Neural progenitor cell (in vitro differentiated cells): ENCODE measurements around the gene C8B. TPM values are rescaled to one million over a fixed set of nuclear protein-coding genes. Genes with fewer than 3 reads are reported as not detected.

Source experiments
- DNase-seq: peaks from one replicate; pipeline ENCODE4 v3.0.0-alpha.2; 2016; ENCODE audit warnings: low spot score
- H2AFZ ChIP-seq: fragments of 200-600 bp; sonication (generic); replicated peaks from 2 replicates; pipeline ENCODE4 v1.6.1; 2016; ENCODE audit warnings: antibody characterized with exemption
- H3F3A ChIP-seq: fragments of 200-600 bp; sonication (generic); 2 replicates; pipeline ENCODE4 v1.6.1; 2016; ENCODE audit warnings: antibody characterized with exemption, low read depth
- H3K27ac ChIP-seq: fragments of 200-600 bp; sonication (generic); 2 replicates; pipeline ENCODE4 v1.5.1; 2016; ENCODE audit warnings: mild to moderate bottlenecking
- H3K27me3 ChIP-seq: fragments of 200-600 bp; sonication (generic); 2 replicates; pipeline ENCODE4 v1.6.1; 2016; ENCODE audit warnings: mild to moderate bottlenecking, moderate library complexity
- H3K36me3 ChIP-seq: fragments of 200-600 bp; sonication (generic); 2 replicates; pipeline ENCODE4 v1.5.1; 2016
- H3K4me1 ChIP-seq: fragments of 200-600 bp; sonication (generic); 2 replicates; pipeline ENCODE4 v1.6.1; 2016; ENCODE audit warnings: mixed run types
- H3K4me2 ChIP-seq: fragments of 200-600 bp; sonication (generic); 2 replicates; pipeline ENCODE4 v1.6.1; 2016
- H3K4me3 ChIP-seq: fragments of 200-600 bp; sonication (generic); 2 replicates; pipeline ENCODE4 v1.5.1; 2016
- H3K79me2 ChIP-seq: fragments of 200-600 bp; sonication (generic); 2 replicates; pipeline ENCODE4 v1.6.1; 2016; ENCODE audit warnings: low read depth
- H3K9ac ChIP-seq: fragments of 200-600 bp; sonication (generic); 2 replicates; pipeline ENCODE4 v1.6.1; 2016
- H3K9me3 ChIP-seq: fragments of 200-600 bp; sonication (generic); 2 replicates; pipeline ENCODE4 v1.5.1; 2016; ENCODE audit warnings: low read depth
- H4K20me1 ChIP-seq: fragments of 200-600 bp; sonication (generic); 2 replicates; pipeline ENCODE4 v1.6.1; 2016; ENCODE audit warnings: low read depth
- H3K27ac Mint-ChIP-seq: 3 replicates; pipeline ENCODE4 v1.8.0; 2021; ENCODE audit warnings: mixed read lengths
- H3K27me3 Mint-ChIP-seq: 2 replicates; pipeline ENCODE4 v1.8.0; 2022; ENCODE audit warnings: low read depth, mild to moderate bottlenecking, inconsistent platforms, moderate library complexity, mixed read lengths; ENCODE audit not compliant: insufficient read depth
- H3K36me3 Mint-ChIP-seq: 3 replicates; pipeline ENCODE4 v1.8.0; 2021; ENCODE audit warnings: mixed read lengths
- H3K4me1 Mint-ChIP-seq: 3 replicates; pipeline ENCODE4 v1.8.0; 2021; ENCODE audit warnings: mixed read lengths
- H3K4me3 Mint-ChIP-seq: 3 replicates; pipeline ENCODE4 v1.8.0; 2021; ENCODE audit warnings: mild to moderate bottlenecking, moderate library complexity, mixed read lengths
- H3K9me3 Mint-ChIP-seq: 3 replicates; pipeline ENCODE4 v1.8.0; 2020; ENCODE audit warnings: mixed read lengths
- CTCF ChIP-seq: fragments of 200-600 bp; sonication (generic); IDR thresholded peaks from 2 replicates; pipeline ENCODE4 v1.5.1; 2017; ENCODE audit warnings: antibody characterized with exemption, mild to moderate bottlenecking
- EZH2 ChIP-seq: fragments of 200-600 bp; sonication (generic); IDR thresholded peaks from 2 replicates; pipeline ENCODE4 v1.6.1; 2017; ENCODE audit warnings: antibody characterized with exemption, mild to moderate bottlenecking, moderate library complexity
- EZH2phosphoT487 ChIP-seq: fragments of 200-600 bp; sonication (generic); IDR thresholded peaks from 2 replicates; pipeline ENCODE4 v1.6.1; 2017; ENCODE audit warnings: antibody characterized with exemption
- total RNA-seq: library from RNA; depleted of rRNA; stranded (reverse); fragments of >200 nt; gene quantifications from 2 replicates; pipeline ENCODE4 v1.2.3, GENCODE V29; 2015; ENCODE audit warnings: low replicate concordance

C8B gene
- total RNA-seq, 1 donor from 2014 or later, result not detected

GRCh38 chr1:56929492-56929891 lies 36.3 kb downstream of the C8B start:
- Mint-ChIP-seq H3K4me1 (peaks cover 28% of the 10 kb centered on the region), H3K36me3 (no peaks in the 10 kb centered on the region), H3K4me3 (no peak overlapping the region), H3K27ac (no peak overlapping the region), H3K27me3 (peaks cover 9% of the 10 kb centered on the region), H3K9me3 (peaks cover 5% of the 10 kb centered on the region)
- H3K36me3 ChIP-seq, result no peaks in the 10 kb centered on the region
- peaks cover 26% of the 10 kb centered on the region for H3K4me1 ChIP-seq
- H2AFZ ChIP-seq, result no peak overlapping the region
- H3K9me3 ChIP-seq, result no peaks in the 10 kb centered on the region
- H3K9ac ChIP-seq, result no peak overlapping the region
- H3K4me2 ChIP-seq, result no peak overlapping the region
- H3K4me3 ChIP-seq, result no peak overlapping the region
- no peaks in the 10 kb centered on the region for H3K27me3 ChIP-seq
- H4K20me1 ChIP-seq, result no peaks in the 10 kb centered on the region
- no peaks in the 10 kb centered on the region for H3K79me2 ChIP-seq
- no peak overlapping the region for H3K27ac ChIP-seq
- no peak for DNase-seq
- H3F3A ChIP-seq, result peaks cover 14% of the 10 kb centered on the region
- TF ChIP-seq EZH2phosphoT487 (no peak), CTCF (no peak), EZH2 (no peak)

- Mint-ChIP-seq H3K36me3 (no peaks in the 10 kb centered on the region), H3K4me3 (no peak overlapping the region), H3K27me3 (peaks cover 13% of the 10 kb centered on the region), H3K9me3 (peaks cover 5% of the 10 kb centered on the region), H3K4me1 (peaks cover 24% of the 10 kb centered on the region), H3K27ac (no peak overlapping the region)
- DNase-seq, result no peak
- H3F3A ChIP-seq, result peaks cover 14% of the 10 kb centered on the region
- no peaks in the 10 kb centered on the region for H3K79me2 ChIP-seq
- TF ChIP-seq EZH2phosphoT487 (no peak), EZH2 (no peak), CTCF (no peak)
- H3K4me2 ChIP-seq, result no peak overlapping the region
- H3K4me1 ChIP-seq, result peaks cover 34% of the 10 kb centered on the region
- H3K9me3 ChIP-seq, result no peaks in the 10 kb centered on the region
- H3K27me3 ChIP-seq, result no peaks in the 10 kb centered on the region
- H3K27ac ChIP-seq, result no peak overlapping the region
- H3K9ac ChIP-seq, result no peak overlapping the region
- no peaks in the 10 kb centered on the region for H3K36me3 ChIP-seq
- no peak overlapping the region for H3K4me3 ChIP-seq
- H4K20me1 ChIP-seq, result no peaks in the 10 kb centered on the region
- H2AFZ ChIP-seq, result no peak overlapping the region
Observed at GRCh38 chr1:56927986-56928385, 37.8 kb downstream of the C8B start.

- Mint-ChIP-seq H3K4me1 (peaks cover 19% of the 10 kb centered on the region), H3K27ac (no peak overlapping the region), H3K9me3 (peaks cover 5% of the 10 kb centered on the region), H3K4me3 (no peak overlapping the region), H3K36me3 (no peaks in the 10 kb centered on the region), H3K27me3 (peaks cover 6% of the 10 kb centered on the region)
- no peak overlapping the region for H3K4me3 ChIP-seq
- H3F3A ChIP-seq, result peaks cover 14% of the 10 kb centered on the region
- no peak overlapping the region for H3K4me2 ChIP-seq
- H3K36me3 ChIP-seq, result no peaks in the 10 kb centered on the region
- H3K9ac ChIP-seq, result no peak overlapping the region
- no peak overlapping the region for H2AFZ ChIP-seq
- H3K79me2 ChIP-seq, result no peaks in the 10 kb centered on the region
- H3K9me3 ChIP-seq, result no peaks in the 10 kb centered on the region
- TF ChIP-seq EZH2 (no peak), CTCF (no peak), EZH2phosphoT487 (no peak)
- H3K27ac ChIP-seq, result no peak overlapping the region
- H4K20me1 ChIP-seq, result no peaks in the 10 kb centered on the region
- DNase-seq, result no peak
- H3K4me1 ChIP-seq, result peaks cover 34% of the 10 kb centered on the region
- H3K27me3 ChIP-seq, result no peaks in the 10 kb centered on the region
Observed at GRCh38 chr1:56927171-56927570, 38.6 kb downstream of the C8B start.
